Esophagus squamous epithelium (tissue), 4 donors: ENCODE measurements around the gene ARHGAP12.

Experiments
- POLR2A ChIP-seq, 4 donors: fragments of 450-650 bp; IDR thresholded peaks; one replicate each; pipeline ENCODE4 v1.6.1; 2017; ENCODE audit warnings: antibody characterized with exemption in 4 of 4, mild to moderate bottlenecking in 4 of 4, moderate library complexity in 3 of 4
- TF ChIP-seq, protein P1 (sequence below), 6 experiments: fragments of 450-650 bp in 4 of 6; fragments of 200-600 bp in 2 of 6; sonication (generic) in 2 of 6; IDR thresholded peaks; one replicate each; pipeline ENCODE4 v1.5.1; 2016 to 2019; ENCODE audit warnings: antibody characterized with exemption in 6 of 6, mild to moderate bottlenecking in 4 of 6, moderate library complexity in 4 of 6

- TF ChIP-seq, protein P1, sequence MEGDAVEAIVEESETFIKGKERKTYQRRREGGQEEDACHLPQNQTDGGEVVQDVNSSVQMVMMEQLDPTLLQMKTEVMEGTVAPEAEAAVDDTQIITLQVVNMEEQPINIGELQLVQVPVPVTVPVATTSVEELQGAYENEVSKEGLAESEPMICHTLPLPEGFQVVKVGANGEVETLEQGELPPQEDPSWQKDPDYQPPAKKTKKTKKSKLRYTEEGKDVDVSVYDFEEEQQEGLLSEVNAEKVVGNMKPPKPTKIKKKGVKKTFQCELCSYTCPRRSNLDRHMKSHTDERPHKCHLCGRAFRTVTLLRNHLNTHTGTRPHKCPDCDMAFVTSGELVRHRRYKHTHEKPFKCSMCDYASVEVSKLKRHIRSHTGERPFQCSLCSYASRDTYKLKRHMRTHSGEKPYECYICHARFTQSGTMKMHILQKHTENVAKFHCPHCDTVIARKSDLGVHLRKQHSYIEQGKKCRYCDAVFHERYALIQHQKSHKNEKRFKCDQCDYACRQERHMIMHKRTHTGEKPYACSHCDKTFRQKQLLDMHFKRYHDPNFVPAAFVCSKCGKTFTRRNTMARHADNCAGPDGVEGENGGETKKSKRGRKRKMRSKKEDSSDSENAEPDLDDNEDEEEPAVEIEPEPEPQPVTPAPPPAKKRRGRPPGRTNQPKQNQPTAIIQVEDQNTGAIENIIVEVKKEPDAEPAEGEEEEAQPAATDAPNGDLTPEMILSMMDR (IDR thresholded peaks at IDR 0.05), result no peak
- no peak for TF ChIP-seq POLR2A (IDR thresholded peaks at IDR 0.05)
Measured at GRCh38 chr10:31927565-31927883, 1.1 kb downstream of the ARHGAP12 start.
